RWPE1 (cell line): ENCODE measurements around the gene FFAR1.

Source experiments
- CTCF ChIA-PET: fragments of 350-600 bp; sonication (Branson Sonifier 250); formaldehyde crosslinking; extraction: SDS; loops from one replicate; lab custom pipeline; 2021; lab: Yijun Ruan, JAX
- POLR2A ChIA-PET: fragments of 400-600 bp; formaldehyde crosslinking; extraction: SDS; loops from one replicate; lab custom pipeline; 2020; ENCODE audit warnings: antibody characterized with exemption; ENCODE audit not compliant: low non-redundant PET; lab: Yijun Ruan, JAX
- DNase-seq: peaks from one replicate; pipeline ENCODE4 v3.0.0; 2012; ENCODE audit warnings: low spot score
- H3K27ac ChIP-seq: fragments of 450-650 bp; 2 replicates; pipeline ENCODE4 v1.5.1; 2017
- CTCF ChIP-seq: fragments of 450-650 bp; conservative IDR thresholded peaks from 2 replicates; pipeline ENCODE4 v1.5.1; 2017; ENCODE audit warnings: low read depth, mild to moderate bottlenecking

Gene FFAR1

DNA sequence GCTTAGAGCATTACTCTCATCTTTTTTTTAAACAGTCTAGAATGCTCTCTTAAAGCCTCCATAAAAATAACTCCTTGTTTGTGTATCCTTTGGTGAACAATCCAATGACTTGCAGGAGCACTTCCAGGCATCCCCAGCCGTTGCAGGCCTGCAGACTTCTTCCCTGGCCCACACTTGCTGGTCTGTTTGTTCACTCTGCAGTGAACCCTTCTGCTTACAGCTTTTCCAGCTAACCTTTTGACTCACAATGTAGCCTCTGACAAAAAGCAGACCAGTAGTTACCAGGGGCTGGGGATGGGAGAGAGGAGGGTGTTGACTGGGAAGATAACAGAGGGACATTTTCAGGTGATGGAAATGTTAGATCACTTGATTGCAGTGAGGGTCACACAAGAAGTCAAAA is 32.3 kb downstream of the FFAR1 start:
- ChIA-PET CTCF (no interaction called here), POLR2A (no interaction called here)
- DNase-seq, result no peak

DNA sequence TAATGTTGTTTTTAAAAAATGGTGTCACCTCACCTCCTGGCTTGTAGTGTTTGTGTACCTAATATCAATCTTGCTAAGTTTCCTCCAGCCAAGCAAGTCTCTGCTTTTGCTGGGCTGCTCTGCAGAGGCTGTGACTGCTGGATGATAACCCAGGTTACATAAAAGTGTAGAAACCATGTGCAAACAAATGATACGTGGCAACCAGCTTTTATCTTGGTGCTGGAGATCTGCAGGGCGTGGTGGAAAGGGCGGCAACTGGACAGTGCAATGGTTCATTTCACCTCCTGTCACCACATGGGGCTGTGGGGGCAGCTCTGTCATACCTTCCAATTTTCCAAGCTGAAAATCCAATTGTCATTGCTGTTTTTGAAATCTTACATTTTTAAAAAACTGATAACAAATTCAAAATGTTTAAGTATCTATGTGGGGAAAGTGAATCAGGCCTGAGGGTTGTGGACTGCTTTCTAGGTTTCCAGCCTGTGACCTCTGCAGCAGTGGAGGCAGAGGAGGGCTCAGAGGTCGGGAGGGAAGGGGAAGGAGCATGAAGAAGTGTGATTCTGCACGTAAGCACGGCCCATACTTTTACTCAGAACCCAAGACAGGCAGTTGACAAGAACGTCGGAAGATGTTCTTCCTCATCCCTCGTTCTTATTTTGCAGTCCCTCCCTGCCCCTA is 32.9 kb downstream of the FFAR1 start:
- POLR2A ChIA-PET, result no interaction called here
- no peak for DNase-seq

More for the DNA sequence above, 32.3 kb downstream of the FFAR1 start:
- TF ChIP-seq CTCF, result no peak
- H3K27ac ChIP-seq, result no peak overlapping the region

GRCh38 chr19:35381318-35381717 is 33.6 kb downstream of the FFAR1 start:
- ChIA-PET CTCF (no interaction called here), POLR2A (no interaction called here)
- no peak for DNase-seq
- no peak overlapping the region for H3K27ac ChIP-seq
- TF ChIP-seq CTCF, result no peak

More for the DNA sequence above, 32.9 kb downstream of the FFAR1 start:
- CTCF ChIA-PET, result no interaction called here
- TF ChIP-seq CTCF, result no peak
- no peak overlapping the region for H3K27ac ChIP-seq

- ChIA-PET CTCF (no interaction called here), POLR2A (no interaction called here)
- TF ChIP-seq CTCF, result no peak
- no peak for DNase-seq
- no peak overlapping the region for H3K27ac ChIP-seq
Observed at GRCh38 chr19:35381926-35382325, 34.2 kb downstream of the FFAR1 start.

DNA sequence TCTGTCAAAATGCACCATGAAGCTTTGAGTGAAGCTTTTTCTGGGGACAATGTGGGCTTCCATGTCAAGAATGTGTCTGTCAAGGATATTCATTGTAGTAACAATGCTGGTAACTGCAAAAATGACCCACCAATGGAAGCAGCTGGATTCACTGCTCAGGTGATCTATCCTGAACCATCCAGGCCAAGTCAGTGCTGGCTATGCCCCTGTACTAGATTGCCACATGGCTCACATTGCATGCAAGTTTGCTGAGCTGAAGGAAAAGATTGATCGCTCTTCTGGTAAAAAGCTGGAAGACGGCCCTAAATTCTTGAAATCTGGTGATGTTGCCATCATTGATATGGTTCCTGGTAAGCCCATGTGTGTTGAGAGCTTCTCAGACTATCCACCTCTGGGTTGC is 35.8 kb downstream of the FFAR1 start:
- no peak for DNase-seq
- CTCF ChIA-PET, result interaction anchor here (0.6 kb wide), 1 partner anchor 79 kb away, joined by 3 read pairs; no protein-coding TSS in a partner anchor
- no peak for TF ChIP-seq CTCF
- POLR2A ChIA-PET, result no interaction called here
- H3K27ac ChIP-seq, result no peak overlapping the region

DNA sequence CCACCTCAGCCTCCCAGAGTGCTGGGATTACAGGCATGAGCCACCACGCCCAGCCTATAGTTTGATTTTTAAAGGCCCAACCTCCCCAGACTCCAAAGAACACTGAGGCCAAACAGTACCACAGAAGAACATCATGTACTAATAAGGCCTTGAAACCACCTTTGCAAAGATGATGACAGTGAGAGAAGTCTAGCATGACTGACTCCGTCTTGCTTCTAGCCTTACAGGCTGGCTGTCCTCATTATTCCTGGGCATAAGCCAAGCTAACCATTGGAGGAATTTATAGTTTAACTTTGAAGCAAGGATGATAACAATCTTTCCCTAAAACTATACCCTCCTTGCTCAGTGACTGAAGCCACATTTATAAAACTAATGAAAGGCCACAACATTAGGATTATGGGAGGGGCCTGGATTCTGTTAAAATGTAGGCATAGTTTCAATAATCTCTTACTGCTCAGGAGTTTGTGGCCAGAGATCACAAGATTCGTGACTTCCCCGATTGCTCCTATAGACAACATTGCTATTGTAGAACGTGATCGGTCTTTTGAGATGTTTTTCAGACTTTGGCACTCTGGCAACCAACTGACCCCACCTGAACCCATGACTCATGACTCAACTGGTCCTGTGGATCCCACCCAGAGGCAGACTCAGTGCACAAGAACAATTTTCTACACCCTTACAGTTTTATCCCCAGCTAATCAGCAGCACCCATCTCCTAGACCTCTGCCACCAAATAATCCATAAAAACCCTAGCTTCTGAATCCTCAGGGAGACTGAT is 40.8 kb downstream of the FFAR1 start:
- H3K27ac ChIP-seq, result no peak overlapping the region
- CTCF ChIA-PET, result interaction anchor here (0.6 kb wide), 1 partner anchor 39 kb away, joined by 3 read pairs; no protein-coding TSS in a partner anchor
- no peak for DNase-seq
- TF ChIP-seq CTCF, result no peak
- POLR2A ChIA-PET, result no interaction called here
